ENCODE data around the gene KRTAP4-8. TPM values are rescaled to one million over a fixed set of nuclear protein-coding genes. Genes with fewer than 3 reads are reported as not detected.

The KRTAP4-8 gene
- total RNA-seq, 1 donor from 2014 or later = not detected

- Histone ChIP-seq H3K4me1 (no peaks in the 10 kb centered on the region), H3K4me3 (no peak overlapping the region), H2AFZ (replicated peaks) (no peak overlapping the region), H3K9me3 (ENCODE audit: low read depth) (no peaks in the 10 kb centered on the region), H3K36me3 (no peaks in the 10 kb centered on the region), H3K27ac (no peak overlapping the region), H3K79me2 (ENCODE audit: low read depth) (no peaks in the 10 kb centered on the region), H3F3A (ENCODE audit: low read depth) (no peaks in the 10 kb centered on the region), H3K27me3 (no peaks in the 10 kb centered on the region), H3K9ac (no peak overlapping the region), H4K20me1 (ENCODE audit: low read depth) (no peaks in the 10 kb centered on the region), H3K4me2 (no peak overlapping the region)
- no peaks in the 10 kb centered on the region for H3K36me3 Mint-ChIP-seq
- TF ChIP-seq, protein P1, sequence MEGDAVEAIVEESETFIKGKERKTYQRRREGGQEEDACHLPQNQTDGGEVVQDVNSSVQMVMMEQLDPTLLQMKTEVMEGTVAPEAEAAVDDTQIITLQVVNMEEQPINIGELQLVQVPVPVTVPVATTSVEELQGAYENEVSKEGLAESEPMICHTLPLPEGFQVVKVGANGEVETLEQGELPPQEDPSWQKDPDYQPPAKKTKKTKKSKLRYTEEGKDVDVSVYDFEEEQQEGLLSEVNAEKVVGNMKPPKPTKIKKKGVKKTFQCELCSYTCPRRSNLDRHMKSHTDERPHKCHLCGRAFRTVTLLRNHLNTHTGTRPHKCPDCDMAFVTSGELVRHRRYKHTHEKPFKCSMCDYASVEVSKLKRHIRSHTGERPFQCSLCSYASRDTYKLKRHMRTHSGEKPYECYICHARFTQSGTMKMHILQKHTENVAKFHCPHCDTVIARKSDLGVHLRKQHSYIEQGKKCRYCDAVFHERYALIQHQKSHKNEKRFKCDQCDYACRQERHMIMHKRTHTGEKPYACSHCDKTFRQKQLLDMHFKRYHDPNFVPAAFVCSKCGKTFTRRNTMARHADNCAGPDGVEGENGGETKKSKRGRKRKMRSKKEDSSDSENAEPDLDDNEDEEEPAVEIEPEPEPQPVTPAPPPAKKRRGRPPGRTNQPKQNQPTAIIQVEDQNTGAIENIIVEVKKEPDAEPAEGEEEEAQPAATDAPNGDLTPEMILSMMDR (IDR thresholded peaks at IDR 0.05) = no peak
- TF ChIP-seq EZH2 (IDR thresholded peaks at IDR 0.05) (no peak), EZH2phosphoT487 (IDR thresholded peaks at IDR 0.05) (no peak)
- no peak for DNase-seq (ENCODE audit: low spot score)
- no peaks in the 10 kb centered on the region for H3K27me3 Mint-ChIP-seq (ENCODE audit: insufficient read depth, low read depth)
- no peaks in the 10 kb centered on the region for H3K9me3 Mint-ChIP-seq
- no peak overlapping the region for H3K27ac Mint-ChIP-seq
- no peak overlapping the region for H3K4me3 Mint-ChIP-seq
- peaks cover 2% of the 10 kb centered on the region for H3K4me1 Mint-ChIP-seq
Observed at GRCh38 chr17:41082626-41083025, 15.3 kb downstream of the KRTAP4-8 start.

DNA sequence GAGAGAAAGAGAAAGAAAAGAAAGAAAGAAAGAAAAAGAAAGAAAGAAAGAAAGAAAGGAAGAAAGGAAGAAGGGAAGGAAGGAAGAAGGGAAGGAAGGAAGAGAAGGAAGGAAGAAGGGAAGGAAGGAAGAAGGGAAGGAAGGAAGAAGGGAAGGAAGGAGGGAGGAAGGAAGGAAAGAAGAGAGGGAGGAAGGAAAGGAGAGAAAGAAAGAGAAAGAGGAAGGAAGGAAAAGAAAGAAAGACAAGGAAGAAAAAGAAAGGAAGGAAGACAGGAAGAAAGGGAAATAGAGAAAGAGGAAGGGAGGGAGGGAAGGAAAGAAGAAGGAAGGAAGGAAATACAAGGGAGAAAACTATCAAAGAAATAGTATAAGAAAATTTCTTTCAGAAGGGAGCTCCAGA, 21.2 kb downstream of the KRTAP4-8 start:
- Histone ChIP-seq H3K4me3 (no peak overlapping the region), H3K27me3 (no peaks in the 10 kb centered on the region), H3K4me1 (no peaks in the 10 kb centered on the region), H3K9ac (no peak overlapping the region), H2AFZ (replicated peaks) (no peak overlapping the region), H3K36me3 (no peaks in the 10 kb centered on the region), H3K9me3 (ENCODE audit: low read depth) (no peaks in the 10 kb centered on the region), H3K79me2 (ENCODE audit: low read depth) (no peaks in the 10 kb centered on the region), H3K4me2 (no peak overlapping the region), H3K27ac (no peak overlapping the region), H3F3A (ENCODE audit: low read depth) (no peaks in the 10 kb centered on the region), H4K20me1 (ENCODE audit: low read depth) (no peaks in the 10 kb centered on the region)
- Mint-ChIP-seq H3K9me3 (no peaks in the 10 kb centered on the region), H3K4me3 (no peak overlapping the region), H3K4me1 (no peaks in the 10 kb centered on the region), H3K36me3 (no peaks in the 10 kb centered on the region), H3K27me3 (ENCODE audit: insufficient read depth, low read depth) (no peaks in the 10 kb centered on the region), H3K27ac (no peak overlapping the region)
- TF ChIP-seq EZH2phosphoT487 (IDR thresholded peaks at IDR 0.05) (no peak), EZH2 (IDR thresholded peaks at IDR 0.05) (no peak)
- TF ChIP-seq, protein P1 (IDR thresholded peaks at IDR 0.05) = no peak
- DNase-seq (ENCODE audit: low spot score) = no peak

GRCh38 chr17:41073676-41074075, 24.3 kb downstream of the KRTAP4-8 start:
- Mint-ChIP-seq H3K27ac (no peak overlapping the region), H3K36me3 (no peaks in the 10 kb centered on the region), H3K4me1 (no peaks in the 10 kb centered on the region), H3K27me3 (ENCODE audit: insufficient read depth, low read depth) (no peaks in the 10 kb centered on the region), H3K9me3 (no peaks in the 10 kb centered on the region), H3K4me3 (no peak overlapping the region)
- H3K4me3 ChIP-seq = no peak overlapping the region
- no peaks in the 10 kb centered on the region for H3K79me2 ChIP-seq (ENCODE audit: low read depth)
- H3K9ac ChIP-seq = no peak overlapping the region
- no peak for DNase-seq (ENCODE audit: low spot score)
- no peak overlapping the region for H3K27ac ChIP-seq
- no peaks in the 10 kb centered on the region for H3K9me3 ChIP-seq (ENCODE audit: low read depth)
- no peak overlapping the region for H3K4me2 ChIP-seq
- no peaks in the 10 kb centered on the region for H4K20me1 ChIP-seq (ENCODE audit: low read depth)
- H3F3A ChIP-seq (ENCODE audit: low read depth) = no peaks in the 10 kb centered on the region
- TF ChIP-seq, protein P1 (IDR thresholded peaks at IDR 0.05) = no peak
- no peaks in the 10 kb centered on the region for H3K4me1 ChIP-seq
- no peak overlapping the region for H2AFZ ChIP-seq (replicated peaks)
- H3K36me3 ChIP-seq = no peaks in the 10 kb centered on the region
- H3K27me3 ChIP-seq = no peaks in the 10 kb centered on the region
